A673 (cell line): ENCODE measurements around the gene GALNT16. TPM values are rescaled to one million over a fixed set of nuclear protein-coding genes. Genes with fewer than 3 reads are reported as not detected.

Experiments used
- BruUV-seq: library from RNA; stranded (reverse); fragments of 400-500 nt; replicated peaks from 2 replicates; lab custom pipeline; 2021; lab: Mats Ljungman, UMichigan
- CTCF ChIA-PET: fragments of 300-600 bp; sonication (Branson Sonifier 250); formaldehyde crosslinking; loops from one replicate; lab custom pipeline; 2022; ENCODE audit warnings: antibody characterized with exemption; lab: Charles Lee
- POLR2A ChIA-PET: fragments of 300-600 bp; sonication (Branson Sonifier 250); formaldehyde crosslinking; loops from one replicate; lab custom pipeline; 2022; ENCODE audit warnings: antibody characterized with exemption; ENCODE audit not compliant: low non-redundant PET; lab: Charles Lee
- DNase-seq: peaks from one replicate; pipeline ENCODE4 v3.0.0-alpha.2; 2015; ENCODE audit warnings: low spot score
- H3K27ac ChIP-seq: fragments of 200-600 bp; sonication (generic); 2 replicates; pipeline ENCODE4 v1.5.1; 2016; ENCODE audit warnings: mixed run types, low read depth, mild to moderate bottlenecking, mixed read lengths, antibody characterized with exemption, low read length; ENCODE audit not compliant: poor library complexity, severe bottlenecking
- H3K27me3 ChIP-seq: fragments of 200-600 bp; sonication (generic); replicated peaks from 2 replicates; pipeline ENCODE4 v1.6.1; 2017; ENCODE audit warnings: mixed run types, low read depth, mild to moderate bottlenecking, mixed read lengths, antibody characterized with exemption, low read length; ENCODE audit not compliant: insufficient read depth, poor library complexity
- H3K36me3 ChIP-seq: fragments of 200-600 bp; sonication (generic); 2 replicates; pipeline ENCODE4 v1.6.1; 2016; ENCODE audit warnings: mixed run types, mild to moderate bottlenecking, mixed read lengths, antibody characterized with exemption, low read length; ENCODE audit not compliant: insufficient read depth, poor library complexity, severe bottlenecking
- H3K4me1 ChIP-seq: fragments of 200-600 bp; sonication (generic); 2 replicates; pipeline ENCODE4 v1.6.1; 2017; ENCODE audit warnings: mixed run types, mild to moderate bottlenecking, mixed read lengths, antibody characterized with exemption, low read length; ENCODE audit not compliant: insufficient read depth, poor library complexity, severe bottlenecking
- H3K4me3 ChIP-seq: fragments of 200-600 bp; sonication (generic); 2 replicates; pipeline ENCODE4 v1.5.1; 2016; ENCODE audit warnings: low read depth, mixed run types, mild to moderate bottlenecking, mixed read lengths, low read length; ENCODE audit not compliant: poor library complexity, severe bottlenecking
- H3K9me3 ChIP-seq: fragments of 200-600 bp; sonication (generic); 2 replicates; pipeline ENCODE4 v1.6.1; 2016; ENCODE audit warnings: mixed run types, low read depth, mild to moderate bottlenecking, mixed read lengths, antibody characterized with exemption, low read length; ENCODE audit not compliant: poor library complexity, severe bottlenecking
- EZH2 ChIP-seq: fragments of 200-600 bp; sonication (generic); IDR thresholded peaks from 2 replicates; pipeline ENCODE4 v1.6.1; 2017; ENCODE audit warnings: borderline replicate concordance, low read depth, mild to moderate bottlenecking, mixed read lengths, antibody characterized with exemption, low read length; ENCODE audit not compliant: poor library complexity, severe bottlenecking
- intact Hi-C: fragments of 100-400 bp; cut with micrococcal nuclease; formaldehyde crosslinking; loops from one replicate; pipeline ENCODE4 v1.10.0; 2022; ENCODE audit not compliant: unreplicated experiment
- total RNA-seq: library from RNA; stranded (reverse); gene quantifications from 2 replicates; pipeline ENCODE4 v1.2.3, GENCODE V29; 2021
- TF ChIP-seq, protein P1 (sequence below): fragments of 300-800, 200-600 bp; sonication (generic); conservative IDR thresholded peaks from 2 replicates; pipeline ENCODE4 v1.5.1; 2017; ENCODE audit warnings: low read depth, mild to moderate bottlenecking, antibody characterized with exemption, low read length, moderate library complexity, mixed read lengths

GALNT16 gene
- total RNA-seq, 1 experiment from 2014 or later, result 0.32 TPM

DNA sequence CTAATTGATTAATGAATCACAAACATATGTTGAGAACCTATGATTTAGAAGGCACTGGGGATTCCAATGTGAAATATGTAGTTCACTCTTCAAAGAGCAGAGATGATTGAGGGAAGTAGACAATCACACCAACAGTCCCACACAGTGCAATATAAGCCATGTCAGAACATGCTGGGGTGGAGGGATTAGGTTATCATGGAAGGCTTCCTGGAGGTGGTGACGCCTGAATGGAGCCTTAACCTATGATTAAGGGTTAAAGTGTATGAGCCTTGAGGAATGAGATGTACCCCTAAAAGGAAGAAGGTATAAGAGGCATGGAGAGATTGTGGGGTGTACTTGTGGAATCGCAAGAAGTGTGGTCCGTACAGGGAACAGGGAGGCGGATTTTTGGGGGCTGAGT lies 106.8 kb downstream of the GALNT16 start:
- Histone ChIP-seq H3K9me3 (no peaks in the 10 kb centered on the region), H3K27me3 (no peaks in the 10 kb centered on the region), H3K4me3 (no peak overlapping the region), H3K36me3 (no peaks in the 10 kb centered on the region), H3K27ac (no peak overlapping the region), H3K4me1 (no peaks in the 10 kb centered on the region)
- TF ChIP-seq, protein P1, sequence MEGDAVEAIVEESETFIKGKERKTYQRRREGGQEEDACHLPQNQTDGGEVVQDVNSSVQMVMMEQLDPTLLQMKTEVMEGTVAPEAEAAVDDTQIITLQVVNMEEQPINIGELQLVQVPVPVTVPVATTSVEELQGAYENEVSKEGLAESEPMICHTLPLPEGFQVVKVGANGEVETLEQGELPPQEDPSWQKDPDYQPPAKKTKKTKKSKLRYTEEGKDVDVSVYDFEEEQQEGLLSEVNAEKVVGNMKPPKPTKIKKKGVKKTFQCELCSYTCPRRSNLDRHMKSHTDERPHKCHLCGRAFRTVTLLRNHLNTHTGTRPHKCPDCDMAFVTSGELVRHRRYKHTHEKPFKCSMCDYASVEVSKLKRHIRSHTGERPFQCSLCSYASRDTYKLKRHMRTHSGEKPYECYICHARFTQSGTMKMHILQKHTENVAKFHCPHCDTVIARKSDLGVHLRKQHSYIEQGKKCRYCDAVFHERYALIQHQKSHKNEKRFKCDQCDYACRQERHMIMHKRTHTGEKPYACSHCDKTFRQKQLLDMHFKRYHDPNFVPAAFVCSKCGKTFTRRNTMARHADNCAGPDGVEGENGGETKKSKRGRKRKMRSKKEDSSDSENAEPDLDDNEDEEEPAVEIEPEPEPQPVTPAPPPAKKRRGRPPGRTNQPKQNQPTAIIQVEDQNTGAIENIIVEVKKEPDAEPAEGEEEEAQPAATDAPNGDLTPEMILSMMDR, result no peak
- no peak for TF ChIP-seq EZH2
- POLR2A ChIA-PET, result no interaction called here
- no peak for DNase-seq
- intact Hi-C loops, result no loop called here
- CTCF ChIA-PET, result no interaction called here
- no TSS peak for BruUV-seq

DNA sequence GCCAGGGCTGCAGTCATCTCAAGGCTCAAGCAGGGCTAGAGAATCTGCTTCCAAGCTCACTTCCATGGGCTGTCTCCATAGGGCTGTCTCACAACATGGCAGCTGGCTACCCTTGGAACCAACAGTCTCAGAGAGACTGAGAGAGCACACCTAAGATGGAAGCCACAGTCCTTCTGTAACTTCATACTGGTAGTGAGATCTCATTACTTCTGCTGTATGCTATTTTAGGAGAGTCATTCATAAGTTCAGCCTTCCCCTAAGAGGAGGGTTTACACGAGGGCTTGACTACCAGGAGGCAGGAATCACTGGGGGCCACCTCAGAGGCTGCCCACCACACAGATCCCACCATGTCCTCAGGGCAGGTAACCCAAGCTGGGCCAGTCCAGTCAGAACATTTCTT lies 108.4 kb downstream of the GALNT16 start:
- no peak for TF ChIP-seq EZH2
- TF ChIP-seq, protein P1, result no peak
- no peaks in the 10 kb centered on the region for H3K9me3 ChIP-seq
- H3K27me3 ChIP-seq, result no peaks in the 10 kb centered on the region
- H3K27ac ChIP-seq, result no peak overlapping the region
- ChIA-PET CTCF (interaction anchor here (0.6 kb wide), 1 partner anchor 45 kb away, joined by 3 read pairs; no protein-coding TSS in a partner anchor), POLR2A (interaction anchor here (0.9 kb wide), 1 partner anchor 412 kb away, joined by 3 read pairs; no protein-coding TSS in a partner anchor)
- no peak overlapping the region for H3K4me3 ChIP-seq
- DNase-seq, result no peak
- H3K4me1 ChIP-seq, result no peaks in the 10 kb centered on the region
- no TSS peak for BruUV-seq
- intact Hi-C loops, result no loop called here
- H3K36me3 ChIP-seq, result no peaks in the 10 kb centered on the region

DNA sequence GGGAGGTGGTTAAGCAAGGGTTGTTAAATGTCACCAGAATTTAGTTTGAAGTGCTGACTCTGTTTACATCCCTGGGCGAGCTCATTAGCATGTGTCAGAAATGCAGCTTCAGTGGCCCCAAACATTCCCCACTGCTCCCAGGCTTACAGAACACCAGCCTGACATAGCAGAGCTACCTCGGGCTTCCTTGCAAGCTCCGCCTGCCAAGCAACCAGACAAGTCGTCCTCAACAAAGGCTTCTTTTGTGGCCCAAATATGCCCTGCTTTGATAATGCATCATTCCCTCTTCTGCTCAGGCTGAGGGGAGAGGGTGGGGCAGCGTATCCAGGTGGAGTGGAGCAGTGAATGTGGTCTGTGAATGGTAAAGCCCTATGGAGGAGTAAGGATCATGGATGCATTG lies 110.1 kb downstream of the GALNT16 start:
- TF ChIP-seq, protein P1, result no peak
- no peak for TF ChIP-seq EZH2
- intact Hi-C loops, result no loop called here
- DNase-seq, result no peak
- BruUV-seq, result no TSS peak
- H3K4me3 ChIP-seq, result no peak overlapping the region
- H3K4me1 ChIP-seq, result no peaks in the 10 kb centered on the region
- no peaks in the 10 kb centered on the region for H3K9me3 ChIP-seq
- POLR2A ChIA-PET, result no interaction called here
- CTCF ChIA-PET, result no interaction called here
- peaks cover 7% of the 10 kb centered on the region for H3K36me3 ChIP-seq
- no peak overlapping the region for H3K27ac ChIP-seq
- no peaks in the 10 kb centered on the region for H3K27me3 ChIP-seq
